HepG2 (cell line): ENCODE measurements around the gene CERS6. TPM values are rescaled to one million over a fixed set of nuclear protein-coding genes. Genes with fewer than 3 reads are reported as not detected.

ENCODE experiments used
- CREM ChIP-seq, 2 experiments: sonication (generic) in 1 of 2; formaldehyde crosslinking in 1 of 2; IDR thresholded peaks; 2 replicates each; pipeline versions ENCODE4 v1.4.0 to v1.6.1; 2016 to 2020; ENCODE audit warnings: antibody characterized with exemption in 1 of 2, mild to moderate bottlenecking in 1 of 2, missing genetic modification reagents in 1 of 2
- ETV5 ChIP-seq: IDR thresholded peaks from 2 replicates; pipeline ENCODE4 v1.6.1; 2018; ENCODE audit warnings: missing biosample characterization, missing genetic modification reagents, inconsistent platforms, borderline replicate concordance
- MTA1 ChIP-seq: sonication (generic); formaldehyde crosslinking; IDR thresholded peaks from 2 replicates; pipeline ENCODE4 v1.4.0; 2020; ENCODE audit warnings: missing genetic modification reagents, mild to moderate bottlenecking, borderline replicate concordance
- ZNF451 ChIP-seq: sonication (generic); formaldehyde crosslinking; IDR thresholded peaks from 2 replicates; pipeline ENCODE4 v1.5.0; 2020; ENCODE audit warnings: mild to moderate bottlenecking, missing genetic modification reagents
- polyA plus RNA-seq, 8 experiments: library from polyadenylated mRNA; depleted of rRNA in 3 of 8; stranded (reverse) in 7 of 8; unstranded in 1 of 8; fragments of >200 nt; fragmentation: Illumina TruSeq in 4 of 8; extraction: Trizol in 4 of 8; gene quantifications; 2 replicates each; pipeline versions ENCODE4 v1.2.1 to v1.2.3, GENCODE V29; 2011 to 2016; ENCODE audit warnings: low read depth in 4 of 8, missing spikeins in 1 of 8, mixed read lengths in 1 of 8; ENCODE audit not compliant: insufficient read depth in 1 of 8
- total RNA-seq, 5 experiments: library from RNA; depleted of rRNA; stranded (reverse); fragments of >200 nt; fragmentation: Illumina TruSeq; extraction: Trizol; gene quantifications; 2 replicates each; pipeline ENCODE4 v1.2.3, GENCODE V29; 2016; ENCODE audit warnings: low read depth in 1 of 5
- TF ChIP-seq, protein P1 (sequence below): sonication (generic); formaldehyde crosslinking; IDR thresholded peaks from 2 replicates; pipeline ENCODE4 v1.5.1; 2020; ENCODE audit warnings: mild to moderate bottlenecking, missing genetic modification reagents, moderate library complexity
- TF ChIP-seq, protein P2 (sequence below): sonication (generic); formaldehyde crosslinking; IDR thresholded peaks from 2 replicates; pipeline ENCODE4 v1.8.0; 2022; ENCODE audit warnings: missing genetic modification reagents, low read depth, mild to moderate bottlenecking, borderline replicate concordance
- TF ChIP-seq, protein P3 (sequence below): sonication (generic); formaldehyde crosslinking; IDR thresholded peaks from 2 replicates; pipeline ENCODE4 v1.5.0; 2020; ENCODE audit warnings: missing genetic modification reagents
- TF ChIP-seq, protein P4 (sequence below): IDR thresholded peaks from 2 replicates; pipeline ENCODE4 v1.6.1; 2016; ENCODE audit warnings: control low read depth

The CERS6 gene
- total and polyA plus RNA-seq, 2 of the 13 experiments (the other 11 are each of a cell fraction or from before 2014, with no cell fraction given), result 10.1 to 20.3 TPM

DNA sequence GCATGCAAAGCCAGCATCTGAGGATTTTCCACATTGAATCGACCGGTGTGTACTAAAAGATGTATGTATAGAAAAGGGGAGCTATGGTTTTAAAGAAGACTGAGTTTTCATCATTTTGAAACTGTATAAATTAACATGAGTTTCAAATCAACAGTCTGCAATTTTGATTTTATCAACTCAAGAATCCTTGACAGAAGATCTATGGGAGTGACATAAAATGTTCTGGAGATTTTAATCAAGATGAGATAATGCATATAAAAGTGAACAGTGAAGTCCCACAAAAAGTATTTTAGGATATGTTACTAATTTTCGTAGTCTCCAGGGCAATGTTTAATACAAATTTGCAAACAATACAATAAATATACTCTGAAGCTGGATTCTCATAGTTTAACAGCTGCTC, 24.0 kb upstream of the CERS6 start (continued):
- TF ChIP-seq, protein P1, sequence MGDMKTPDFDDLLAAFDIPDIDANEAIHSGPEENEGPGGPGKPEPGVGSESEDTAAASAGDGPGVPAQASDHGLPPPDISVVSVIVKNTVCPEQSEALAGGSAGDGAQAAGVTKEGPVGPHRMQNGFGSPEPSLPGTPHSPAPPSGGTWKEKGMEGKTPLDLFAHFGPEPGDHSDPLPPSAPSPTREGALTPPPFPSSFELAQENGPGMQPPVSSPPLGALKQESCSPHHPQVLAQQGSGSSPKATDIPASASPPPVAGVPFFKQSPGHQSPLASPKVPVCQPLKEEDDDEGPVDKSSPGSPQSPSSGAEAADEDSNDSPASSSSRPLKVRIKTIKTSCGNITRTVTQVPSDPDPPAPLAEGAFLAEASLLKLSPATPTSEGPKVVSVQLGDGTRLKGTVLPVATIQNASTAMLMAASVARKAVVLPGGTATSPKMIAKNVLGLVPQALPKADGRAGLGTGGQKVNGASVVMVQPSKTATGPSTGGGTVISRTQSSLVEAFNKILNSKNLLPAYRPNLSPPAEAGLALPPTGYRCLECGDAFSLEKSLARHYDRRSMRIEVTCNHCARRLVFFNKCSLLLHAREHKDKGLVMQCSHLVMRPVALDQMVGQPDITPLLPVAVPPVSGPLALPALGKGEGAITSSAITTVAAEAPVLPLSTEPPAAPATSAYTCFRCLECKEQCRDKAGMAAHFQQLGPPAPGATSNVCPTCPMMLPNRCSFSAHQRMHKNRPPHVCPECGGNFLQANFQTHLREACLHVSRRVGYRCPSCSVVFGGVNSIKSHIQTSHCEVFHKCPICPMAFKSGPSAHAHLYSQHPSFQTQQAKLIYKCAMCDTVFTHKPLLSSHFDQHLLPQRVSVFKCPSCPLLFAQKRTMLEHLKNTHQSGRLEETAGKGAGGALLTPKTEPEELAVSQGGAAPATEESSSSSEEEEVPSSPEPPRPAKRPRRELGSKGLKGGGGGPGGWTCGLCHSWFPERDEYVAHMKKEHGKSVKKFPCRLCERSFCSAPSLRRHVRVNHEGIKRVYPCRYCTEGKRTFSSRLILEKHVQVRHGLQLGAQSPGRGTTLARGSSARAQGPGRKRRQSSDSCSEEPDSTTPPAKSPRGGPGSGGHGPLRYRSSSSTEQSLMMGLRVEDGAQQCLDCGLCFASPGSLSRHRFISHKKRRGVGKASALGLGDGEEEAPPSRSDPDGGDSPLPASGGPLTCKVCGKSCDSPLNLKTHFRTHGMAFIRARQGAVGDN (CRISPR knock-in tag), result no peak
- TF ChIP-seq ZNF451 (CRISPR knock-in tag) (no peak), ETV5 (CRISPR knock-in tag) (no peak), CREM (IDR thresholded peaks at IDR 0.05) (no peak), CREM (CRISPR knock-in tag; IDR thresholded peaks at IDR 0.05) (no peak), MTA1 (CRISPR knock-in tag) (no peak)
- TF ChIP-seq, protein P2, sequence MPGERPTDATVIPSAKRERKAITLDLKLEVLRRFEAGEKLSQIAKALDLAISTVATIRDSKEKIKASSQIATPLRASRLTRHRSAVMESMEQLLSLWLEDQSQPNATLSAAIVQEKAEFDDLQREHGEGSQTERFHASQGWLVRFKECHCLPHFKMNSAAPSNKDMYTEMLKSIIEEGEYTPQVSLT, result no peak
- TF ChIP-seq, protein P3, sequence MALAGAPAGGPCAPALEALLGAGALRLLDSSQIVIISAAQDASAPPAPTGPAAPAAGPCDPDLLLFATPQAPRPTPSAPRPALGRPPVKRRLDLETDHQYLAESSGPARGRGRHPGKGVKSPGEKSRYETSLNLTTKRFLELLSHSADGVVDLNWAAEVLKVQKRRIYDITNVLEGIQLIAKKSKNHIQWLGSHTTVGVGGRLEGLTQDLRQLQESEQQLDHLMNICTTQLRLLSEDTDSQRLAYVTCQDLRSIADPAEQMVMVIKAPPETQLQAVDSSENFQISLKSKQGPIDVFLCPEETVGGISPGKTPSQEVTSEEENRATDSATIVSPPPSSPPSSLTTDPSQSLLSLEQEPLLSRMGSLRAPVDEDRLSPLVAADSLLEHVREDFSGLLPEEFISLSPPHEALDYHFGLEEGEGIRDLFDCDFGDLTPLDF (CRISPR knock-in tag), result no peak
- TF ChIP-seq, protein P4, sequence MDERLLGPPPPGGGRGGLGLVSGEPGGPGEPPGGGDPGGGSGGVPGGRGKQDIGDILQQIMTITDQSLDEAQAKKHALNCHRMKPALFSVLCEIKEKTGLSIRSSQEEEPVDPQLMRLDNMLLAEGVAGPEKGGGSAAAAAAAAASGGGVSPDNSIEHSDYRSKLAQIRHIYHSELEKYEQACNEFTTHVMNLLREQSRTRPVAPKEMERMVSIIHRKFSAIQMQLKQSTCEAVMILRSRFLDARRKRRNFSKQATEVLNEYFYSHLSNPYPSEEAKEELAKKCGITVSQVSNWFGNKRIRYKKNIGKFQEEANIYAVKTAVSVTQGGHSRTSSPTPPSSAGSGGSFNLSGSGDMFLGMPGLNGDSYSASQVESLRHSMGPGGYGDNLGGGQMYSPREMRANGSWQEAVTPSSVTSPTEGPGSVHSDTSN (CRISPR knock-in tag), result no peak
- TF ChIP-seq, all 625 proteins: peak for 0
